GM12892 (cell line): ENCODE measurements around the gene RNF13.

Experiments used
- POLR2A ChIP-seq: IDR thresholded peaks from 2 replicates; pipeline ENCODE4 v1.6.1; 2011; ENCODE audit warnings: low read depth, low read length, control low read depth
- TAF1 ChIP-seq: IDR thresholded peaks from 2 replicates; pipeline ENCODE4 v1.6.1; 2011; ENCODE audit warnings: low read depth, mild to moderate bottlenecking, control low read depth, low read length, borderline replicate concordance

DNA sequence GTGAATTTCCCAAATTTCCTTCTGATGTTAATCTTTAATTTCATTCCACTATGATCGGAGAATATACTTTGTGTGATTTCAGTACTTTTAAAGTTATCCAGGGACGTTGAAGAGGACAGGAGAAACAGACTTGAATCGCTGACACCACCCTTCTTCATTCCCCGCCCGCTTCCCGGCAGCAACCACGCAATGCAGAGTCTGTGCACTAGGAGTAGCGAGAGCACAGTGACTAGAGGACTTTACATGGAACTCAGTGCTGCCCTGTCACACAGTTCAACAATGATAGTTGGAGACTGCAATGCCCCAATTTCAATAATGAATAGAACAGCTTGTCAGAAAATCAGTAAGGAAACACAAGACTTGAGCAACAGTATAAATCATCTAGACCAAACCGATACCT, 73.9 kb downstream of the RNF13 start:
- TF ChIP-seq POLR2A (no peak), TAF1 (no peak)
